Heart left ventricle (tissue), 13 donors: ENCODE data around the gene WNT9A.

Experiments
- CTCF ChIP-seq, 12 donors: fragments of 200-600 bp; sonication (generic) in 4 of 12; IDR thresholded peaks; one replicate each; pipeline versions ENCODE4 v1.5.0 to v1.8.0; 2018 to 2022; ENCODE audit warnings: antibody characterized with exemption in 12 of 12, mild to moderate bottlenecking in 5 of 12
- POLR2A ChIP-seq, 2 donors: fragments of 450-650 bp; IDR thresholded peaks; one replicate each; pipeline ENCODE4 v1.6.1; 2017; ENCODE audit warnings: antibody characterized with exemption in 2 of 2, mild to moderate bottlenecking in 2 of 2, moderate library complexity in 2 of 2
- donor health status: ischemic (EF 13 %, LVEDD 7.1; RV severe dilation, severe dysfunction).
- donor health status: DM: no; HTN: yes; CAD: no.
- donor health status: DM: no; HTN: no; CAD: no.
- donor health status: ischemic (EF 25% LVEDD 6.9; RV normal size, moderate dysfunction).
- donor health status: ischemic (EF 25% LVEDD 5.7; RV mildly dilated, moderate dysfunction).
- donor health status: ischemic (EF 35%, LVEDD 5.7; RV mildly dilated, moderate dysfunction).
- donor health status: nonischemic (EF 11% LVEDD 7.7; RV severe dilation, severe dysfunction).
- donor health status: DM: yes; HTN: yes; CAD: no.
- donor health status: PGD.
- donor health status: ischemic (EF 29% LVEDD 5.4; RV normal size, mild dysfunction).
- donor health status: nonischemic (EF 23%, LVEDD 6.1; RV moderate dilation, normal function).

DNA sequence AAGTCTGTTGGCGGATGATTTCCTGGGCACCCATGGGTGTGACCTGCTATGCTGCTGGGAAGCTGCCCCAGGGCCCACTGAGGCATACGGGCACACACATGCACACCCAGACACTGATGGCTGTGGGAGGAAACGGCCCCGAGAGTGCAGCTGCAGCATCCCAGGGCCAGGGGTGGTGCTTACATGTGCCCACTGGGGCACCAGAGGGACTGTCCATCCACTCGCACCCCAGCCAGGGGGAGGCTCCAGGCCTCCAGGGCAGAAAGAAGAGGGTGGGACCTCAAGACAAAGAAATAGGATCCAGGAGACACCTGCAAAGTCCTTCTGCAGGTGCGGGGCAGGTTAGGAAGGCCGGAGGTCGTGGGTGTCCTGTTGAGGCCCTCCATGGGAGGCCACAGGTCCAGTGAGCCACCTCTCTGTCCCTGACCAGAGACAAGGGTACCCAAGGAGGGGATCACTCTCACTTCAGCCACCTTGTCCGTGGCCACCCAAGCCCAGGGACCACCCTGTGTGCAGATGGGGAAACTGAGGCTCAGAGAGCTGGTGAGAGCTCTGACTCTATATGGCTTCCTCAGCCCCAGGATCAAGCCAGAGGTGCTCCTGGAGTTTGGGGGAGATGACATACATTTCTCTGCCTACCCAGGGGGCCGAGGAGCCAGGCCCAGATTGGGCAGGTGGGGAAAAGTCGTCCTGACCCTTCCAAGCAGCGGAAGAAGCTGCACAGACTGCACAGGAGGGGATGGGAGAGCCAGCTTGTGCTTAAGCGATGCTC is 57.1 kb downstream of the WNT9A start:
- no peak for TF ChIP-seq CTCF (IDR thresholded peaks at IDR 0.05)
- no peak for TF ChIP-seq POLR2A (IDR thresholded peaks at IDR 0.05)
